Jurkat, Clone E6-1 (cell line): Measurements from ENCODE around the gene RBP7. TPM values are rescaled to one million over a fixed set of nuclear protein-coding genes. Genes with fewer than 3 reads are reported as not detected.
"Not testable (repeated sequence)": the region's sequence is repeated elsewhere in the genome, so short reads cannot be mapped to it uniquely, and the experiment has no call there.

Source experiments
- DNase-seq: peaks from one replicate; pipeline ENCODE4 v3.0.0-alpha.2; 2011; ENCODE audit warnings: low read depth, low spot score
- H3K4me3 ChIP-seq: 2 replicates; pipeline ENCODE4 v1.5.1; 2011; ENCODE audit warnings: mild to moderate bottlenecking, low read length, control low read depth, moderate library complexity
- polyA plus RNA-seq: library from polyadenylated mRNA; unstranded; fragments of >200 nt; gene quantifications from one replicate; pipeline ENCODE4 v1.2.1, GENCODE V29; 2012; ENCODE audit warnings: missing spikeins; ENCODE audit not compliant: insufficient read length, insufficient read depth

The RBP7 gene
- not detected for polyA plus RNA-seq

DNA sequence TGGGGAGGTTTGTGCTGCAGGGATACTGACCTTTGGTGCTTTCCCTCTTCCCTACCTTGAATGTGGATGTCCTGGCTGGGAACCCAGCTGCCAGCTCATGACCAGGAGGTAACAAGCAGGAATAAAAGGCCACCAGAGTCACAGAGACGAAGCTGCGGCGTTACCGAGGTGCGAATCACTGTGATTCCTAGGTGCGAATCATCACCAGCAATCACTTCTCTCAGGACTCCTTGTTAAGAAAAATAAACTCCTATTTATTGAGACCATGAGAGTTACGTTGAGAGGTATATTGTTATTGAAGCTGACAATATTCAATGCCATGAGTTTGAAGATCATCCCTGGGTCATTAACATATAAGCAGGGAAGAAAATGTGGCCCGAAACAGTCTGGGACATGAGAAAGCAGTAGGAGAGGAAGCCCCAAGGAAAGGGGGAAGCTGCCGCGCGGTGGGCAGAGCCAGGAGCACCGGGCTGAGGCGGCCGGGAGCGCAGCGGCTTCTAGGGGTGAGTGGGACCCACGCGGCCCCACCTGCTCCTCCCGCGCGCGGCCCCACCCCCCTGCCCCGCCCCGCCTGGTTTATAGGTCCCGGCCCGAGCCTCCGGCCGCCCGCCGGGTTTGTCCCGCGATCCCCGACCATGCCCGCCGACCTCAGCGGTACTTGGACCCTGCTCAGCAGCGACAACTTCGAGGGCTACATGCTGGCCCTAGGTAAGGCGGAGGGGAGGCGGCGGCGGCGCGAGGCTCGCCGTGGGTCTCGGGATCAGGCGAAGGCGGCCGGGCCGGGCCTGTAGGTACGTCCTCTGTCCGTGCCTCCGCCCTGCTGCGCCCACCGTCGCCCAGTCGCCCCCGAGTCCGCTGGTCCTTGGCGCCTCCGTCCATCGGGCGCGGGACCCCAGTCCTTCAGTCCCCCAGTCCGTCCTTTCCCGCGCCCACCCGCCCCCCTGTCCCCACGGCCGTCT, at the start of gene RBP7:
RBP7 (plus strand) TSS at position 605 of the 959 bp plus-strand sequence; CDS start at position 636, 31 bp downstream.
- no peak for DNase-seq
- H3K4me3 ChIP-seq = no peak within 1 kb of the TSS

DNA sequence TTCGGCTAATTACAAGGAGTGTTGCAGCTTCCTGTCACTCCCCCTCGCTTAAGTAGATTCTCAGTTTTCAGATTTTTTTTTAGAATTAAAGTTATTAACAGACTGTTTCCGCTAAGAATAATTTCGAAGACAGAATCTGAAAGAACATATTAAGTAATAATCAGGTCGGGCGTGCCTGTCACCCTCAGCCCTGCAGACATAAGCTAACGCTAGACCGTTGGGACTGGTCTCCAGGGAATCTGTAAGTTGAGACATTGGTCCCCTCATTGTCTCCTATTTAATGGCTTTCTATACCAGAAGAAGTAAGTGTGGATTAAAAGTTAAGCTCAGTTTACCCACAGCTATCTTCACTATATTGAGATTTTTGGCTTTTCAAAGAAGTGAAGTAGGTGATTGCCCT, 39.3 kb upstream of the RBP7 start:
- no peak overlapping the region for H3K4me3 ChIP-seq
- DNase-seq = no peak

DNA sequence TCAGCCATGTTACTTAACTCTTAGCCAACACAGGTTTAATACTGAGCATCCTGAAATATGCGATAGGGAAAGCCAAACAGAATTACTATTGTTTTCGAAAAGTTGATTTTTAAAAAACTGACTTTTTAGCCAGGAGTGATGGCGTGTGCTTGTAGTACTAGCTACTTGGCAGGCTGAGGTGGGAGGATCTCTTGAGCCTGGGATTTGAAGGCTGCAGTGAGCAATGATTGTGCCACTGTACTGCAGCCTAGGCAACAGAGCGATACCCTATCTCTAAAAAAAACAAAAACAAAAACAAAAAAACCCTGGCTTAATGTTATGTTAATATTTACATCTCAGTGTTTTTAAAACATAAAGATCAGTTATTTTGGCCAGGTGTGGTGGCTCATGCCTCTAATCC, 37.0 kb upstream of the RBP7 start:
- H3K4me3 ChIP-seq = no peak overlapping the region
- DNase-seq = no peak

DNA sequence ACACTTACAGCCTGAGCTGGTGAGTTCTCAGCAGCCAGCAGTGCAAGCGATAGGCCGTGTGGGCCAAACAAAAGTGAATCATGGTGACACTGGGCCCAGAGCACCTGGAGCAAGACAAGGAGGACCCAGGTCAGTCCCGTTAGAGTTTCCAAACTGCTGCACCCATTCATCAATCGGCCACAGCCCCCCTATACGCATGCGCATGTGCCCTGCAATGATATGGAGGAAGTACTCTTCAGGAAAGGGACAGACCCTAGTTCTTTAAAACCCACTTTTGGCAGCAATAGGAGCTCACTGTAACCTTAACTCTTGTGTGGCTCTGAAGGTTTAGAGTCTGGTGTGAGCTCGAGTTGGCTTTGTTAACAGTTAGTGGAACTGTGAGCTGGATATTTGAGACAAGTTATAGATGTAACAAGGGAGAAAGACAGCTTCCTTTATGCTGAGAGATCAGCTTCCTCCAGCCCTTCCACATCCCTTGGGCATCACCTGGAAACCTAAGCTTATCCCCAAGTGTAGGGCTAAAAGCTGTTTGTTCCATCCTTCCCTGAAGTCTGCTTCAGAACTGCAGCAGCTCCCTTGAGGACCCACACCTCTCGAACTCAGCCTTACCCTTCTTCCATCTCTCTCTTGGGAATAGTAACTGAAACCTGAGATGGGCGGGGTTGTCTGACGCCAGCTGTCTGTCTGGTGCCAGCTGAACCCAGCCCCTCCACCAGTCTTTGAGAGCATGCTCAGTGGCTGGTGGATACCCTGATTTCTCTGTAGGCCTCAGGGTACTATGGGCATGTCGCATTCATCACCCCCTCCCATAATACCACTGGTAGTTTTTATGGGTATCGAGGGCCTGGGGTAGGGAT, 36.1 kb upstream of the RBP7 start:
- DNase-seq = no peak
- no peak overlapping the region for H3K4me3 ChIP-seq

- DNase-seq = no peak
- H3K4me3 ChIP-seq = no peak overlapping the region
Observed at GRCh38 chr1:9984253-9984652, 12.8 kb upstream of the RBP7 start.

GRCh38 chr1:9985001-9985400, 12.0 kb upstream of the RBP7 start:
- no peak for DNase-seq
- H3K4me3 ChIP-seq = no peak overlapping the region

GRCh38 chr1:9989773-9990172, 7.3 kb upstream of the RBP7 start:
- no peak overlapping the region for H3K4me3 ChIP-seq

DNA sequence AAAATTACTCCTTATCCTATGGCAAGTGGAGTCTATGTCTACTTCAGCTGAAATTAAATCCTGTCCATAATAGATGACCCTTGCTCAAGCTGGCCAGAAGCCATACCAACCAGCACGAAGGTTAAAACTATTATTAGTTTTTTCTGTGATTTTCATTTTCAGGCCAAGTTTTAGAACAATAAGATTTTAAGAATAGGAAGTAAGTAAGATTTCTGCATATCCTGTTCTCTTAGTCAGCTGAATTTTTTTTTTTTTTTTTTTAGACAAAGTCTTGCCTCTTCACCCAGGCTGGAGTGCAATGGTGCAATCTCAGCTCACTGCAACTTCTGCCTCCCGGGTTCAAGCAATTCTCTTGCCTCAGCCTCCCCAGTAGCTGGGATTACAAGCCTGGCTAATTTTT, 6.1 kb upstream of the RBP7 start:
- H3K4me3 ChIP-seq = no peak overlapping the region
- DNase-seq = no peak

More at GRCh38 chr1:9989773-9990172, 7.3 kb upstream of the RBP7 start:
- no peak for DNase-seq

- DNase-seq = no peak
- no peak overlapping the region for H3K4me3 ChIP-seq
Observed at GRCh38 chr1:9992910-9993309, 4.1 kb upstream of the RBP7 start.

DNA sequence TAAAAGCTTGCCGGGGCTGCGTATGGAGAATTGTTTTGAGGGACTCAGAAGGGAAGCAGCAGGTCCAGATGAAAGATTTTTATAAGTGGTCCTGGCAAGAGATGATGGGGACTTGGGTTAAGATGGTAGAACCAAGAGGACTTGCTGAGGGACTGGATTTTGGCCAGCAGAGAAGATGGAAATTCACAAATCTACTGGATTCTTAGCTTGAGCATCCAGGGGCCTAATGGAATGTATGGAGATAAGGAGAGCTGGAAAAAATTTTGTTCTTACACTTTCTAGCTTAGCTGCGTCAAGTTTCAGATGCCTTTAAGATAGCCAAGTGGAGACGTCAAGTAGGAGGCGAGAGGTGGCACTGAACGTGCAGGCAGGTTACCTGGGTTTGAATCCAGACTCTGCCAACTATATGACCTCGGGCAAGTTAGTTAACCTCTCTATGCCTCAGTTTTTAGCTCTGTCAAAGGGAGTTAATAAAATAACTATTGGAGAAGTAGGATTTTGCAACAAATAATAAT, 3.4 kb upstream of the RBP7 start:
- H3K4me3 ChIP-seq = no peak overlapping the region
- DNase-seq = no peak

DNA sequence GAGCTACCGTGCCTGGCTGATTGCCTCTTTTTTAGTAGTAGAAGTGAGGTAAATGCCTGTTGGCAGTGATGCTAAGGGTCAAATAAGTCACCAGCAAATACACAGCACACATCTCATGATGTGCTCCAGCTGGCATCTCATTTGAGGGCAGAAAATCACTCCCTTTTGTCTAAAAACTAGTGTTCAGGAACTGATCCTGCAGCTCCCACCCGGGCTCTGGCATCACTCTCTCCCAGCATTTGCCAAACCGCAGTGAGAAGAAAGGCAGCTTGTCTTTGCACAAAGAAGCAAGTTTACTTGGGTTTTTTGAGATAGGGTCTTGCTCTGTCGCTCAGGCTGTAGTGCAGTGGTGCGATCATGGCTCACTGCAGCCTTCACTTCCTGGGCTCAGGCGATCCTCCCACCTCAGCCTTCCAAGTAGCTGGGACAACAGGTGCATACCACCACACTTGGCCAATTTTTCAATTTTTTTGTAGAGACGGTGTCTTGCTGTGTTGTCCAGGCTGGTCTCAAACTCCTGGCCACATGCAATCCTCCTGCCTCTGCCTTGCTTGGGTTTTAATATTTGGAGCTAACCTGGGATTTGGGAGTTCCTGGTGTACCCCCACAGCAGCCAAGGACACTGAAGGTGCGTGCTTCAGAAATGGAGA, 4.1 kb downstream of the RBP7 start:
- no peak overlapping the region for H3K4me3 ChIP-seq
- DNase-seq = no peak

- not testable (repeated sequence) for H3K4me3 ChIP-seq, DNase-seq
Observed at GRCh38 chr1:10005248-10005647, 8.2 kb downstream of the RBP7 start.

GRCh38 chr1:10007169-10007568, 10.1 kb downstream of the RBP7 start:
- DNase-seq = no peak

GRCh38 chr1:10014016-10014415, 17.0 kb downstream of the RBP7 start:
- H3K4me3 ChIP-seq = no peak overlapping the region
- DNase-seq = no peak

More at GRCh38 chr1:10007169-10007568, 10.1 kb downstream of the RBP7 start:
- no peak overlapping the region for H3K4me3 ChIP-seq

DNA sequence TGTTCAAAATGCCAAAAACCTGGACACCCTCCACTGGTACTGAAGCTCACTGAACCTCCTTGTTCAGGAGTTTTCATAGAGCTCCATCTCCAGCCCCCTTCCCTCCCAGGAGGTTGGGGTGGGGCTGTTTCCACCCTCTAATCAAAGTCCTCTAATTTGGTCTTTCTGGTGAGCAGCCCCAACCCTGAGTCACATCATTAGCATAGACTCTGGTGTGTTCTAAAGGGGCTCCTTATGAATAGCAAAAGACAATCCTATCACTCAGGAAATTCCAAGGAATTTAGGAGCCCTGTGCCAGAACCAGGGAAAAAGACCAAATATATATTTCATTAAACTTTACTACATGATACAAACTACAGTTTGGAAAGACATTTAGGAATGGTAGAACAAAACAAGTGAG, 22.5 kb downstream of the RBP7 start:
- DNase-seq = no peak
- no peak overlapping the region for H3K4me3 ChIP-seq

GRCh38 chr1:10020086-10020485, 23.1 kb downstream of the RBP7 start:
- H3K4me3 ChIP-seq = no peak overlapping the region
- no peak for DNase-seq

- H3K4me3 ChIP-seq = not testable (repeated sequence)
Observed at GRCh38 chr1:10020678-10021077, 23.6 kb downstream of the RBP7 start.

DNA sequence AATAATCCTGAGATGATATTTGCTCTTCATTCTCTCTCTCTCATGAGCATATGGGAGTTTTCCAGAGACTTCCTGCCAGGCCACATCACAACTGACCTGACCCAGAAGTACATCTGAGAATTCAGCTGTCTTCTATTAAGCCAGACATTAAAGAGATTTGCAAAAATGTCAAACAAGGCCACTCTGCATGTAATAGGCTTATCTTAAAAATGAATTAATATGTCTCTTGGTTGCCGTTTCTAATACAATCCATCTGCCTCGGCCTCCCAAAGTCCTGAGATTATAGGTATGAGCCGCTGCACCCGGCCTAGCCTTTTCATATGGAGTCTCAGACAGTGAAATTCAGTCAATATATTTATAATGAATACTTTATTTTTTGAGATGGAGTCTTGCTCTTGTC, 25.0 kb downstream of the RBP7 start:
- not testable (repeated sequence) for DNase-seq, H3K4me3 ChIP-seq

More at GRCh38 chr1:10020678-10021077, 23.6 kb downstream of the RBP7 start:
- not testable (repeated sequence) for DNase-seq

DNA sequence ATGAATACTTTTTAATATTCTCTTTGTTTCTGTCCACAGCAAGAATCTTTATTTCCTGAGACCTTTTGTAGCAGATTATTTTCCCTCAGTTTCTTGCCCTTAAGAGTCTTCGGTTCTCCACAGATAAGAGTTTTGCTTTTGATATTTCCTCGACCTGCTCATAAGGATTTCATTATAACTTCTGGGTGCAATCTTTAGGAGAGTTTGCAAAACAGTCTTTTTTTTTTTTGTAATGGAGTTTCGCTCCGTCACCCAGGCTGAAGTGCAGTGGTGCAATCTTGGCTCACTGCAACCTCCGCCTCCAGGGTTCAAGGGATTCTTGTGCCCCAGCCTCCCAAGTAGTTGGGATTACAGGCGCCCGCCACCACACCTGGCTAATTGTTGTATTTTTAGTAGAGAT, 25.6 kb downstream of the RBP7 start:
- no peak for DNase-seq
- H3K4me3 ChIP-seq = no peak overlapping the region
